ENCODE measurements around the gene EIF1AY.

DNA sequence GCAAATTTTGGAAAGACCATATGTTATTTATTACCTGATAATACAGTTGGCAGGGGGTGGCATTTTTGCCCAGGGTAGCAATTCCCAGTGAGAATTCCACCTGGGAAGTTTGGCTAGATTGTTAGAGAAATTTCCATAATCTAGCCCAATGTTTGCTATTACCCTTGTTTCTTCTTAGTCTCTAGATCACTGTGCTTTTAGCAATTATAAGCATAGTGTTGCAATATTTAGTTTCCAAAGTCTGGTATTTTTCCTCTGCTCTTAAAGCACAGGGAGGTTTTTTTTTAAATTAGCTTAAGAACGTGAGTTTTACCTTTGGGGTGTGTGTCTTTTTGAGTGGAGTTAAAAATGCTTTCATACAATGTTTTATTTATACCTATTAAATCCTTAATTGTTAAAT is 26.3 kb upstream of the EIF1AY start:
- TF ChIP-seq, protein P1, sequence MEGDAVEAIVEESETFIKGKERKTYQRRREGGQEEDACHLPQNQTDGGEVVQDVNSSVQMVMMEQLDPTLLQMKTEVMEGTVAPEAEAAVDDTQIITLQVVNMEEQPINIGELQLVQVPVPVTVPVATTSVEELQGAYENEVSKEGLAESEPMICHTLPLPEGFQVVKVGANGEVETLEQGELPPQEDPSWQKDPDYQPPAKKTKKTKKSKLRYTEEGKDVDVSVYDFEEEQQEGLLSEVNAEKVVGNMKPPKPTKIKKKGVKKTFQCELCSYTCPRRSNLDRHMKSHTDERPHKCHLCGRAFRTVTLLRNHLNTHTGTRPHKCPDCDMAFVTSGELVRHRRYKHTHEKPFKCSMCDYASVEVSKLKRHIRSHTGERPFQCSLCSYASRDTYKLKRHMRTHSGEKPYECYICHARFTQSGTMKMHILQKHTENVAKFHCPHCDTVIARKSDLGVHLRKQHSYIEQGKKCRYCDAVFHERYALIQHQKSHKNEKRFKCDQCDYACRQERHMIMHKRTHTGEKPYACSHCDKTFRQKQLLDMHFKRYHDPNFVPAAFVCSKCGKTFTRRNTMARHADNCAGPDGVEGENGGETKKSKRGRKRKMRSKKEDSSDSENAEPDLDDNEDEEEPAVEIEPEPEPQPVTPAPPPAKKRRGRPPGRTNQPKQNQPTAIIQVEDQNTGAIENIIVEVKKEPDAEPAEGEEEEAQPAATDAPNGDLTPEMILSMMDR (conservative IDR thresholded peaks at IDR 0.05; ENCODE audit: low read depth, low read length): no peak
- no peak for TF ChIP-seq EZH2 (IDR thresholded peaks at IDR 0.05; ENCODE audit: borderline replicate concordance, low read depth, low read length, poor library complexity, severe bottlenecking)
